Measurements from ENCODE around the gene CDC14C. TPM values are rescaled to one million over a fixed set of nuclear protein-coding genes. Genes with fewer than 3 reads are reported as not detected.
A peak's percentile ranks its signal among the peaks of the same experiment; 100 is the strongest.

The CDC14C gene
- total RNA-seq, 4 donors from 2014 or later, result not detected

GRCh38 chr7:48932126-48932910 is 8.0 kb downstream of the CDC14C start:
- WGBS, 2 donors, result 74 to 75% methylated on average over 2 of the region's 2 CpGs
- no peak overlapping the region for H3K4me3 ChIP-seq (ENCODE audit: low read depth, poor library complexity, severe bottlenecking)
- intact Hi-C loops (cut with DNase I; ENCODE audit: low total_unique reads), result no loop called here
- TF ChIP-seq POLR2A (IDR thresholded peaks at IDR 0.05), result no peak
- DNase-seq (ENCODE audit: low spot score in 2 of 2), result no peak

- intact Hi-C loops (cut with DNase I; ENCODE audit: low total_unique reads), result no loop called here
- 67 to 80% methylated on average over 3 of the region's 3 CpGs for WGBS, 2 donors
- no peak overlapping the region for H3K4me3 ChIP-seq (ENCODE audit: low read depth, poor library complexity, severe bottlenecking)
- TF ChIP-seq POLR2A (IDR thresholded peaks at IDR 0.05), result no peak
- no peak for TF ChIP-seq CTCF (IDR thresholded peaks at IDR 0.05)
- no peak for DNase-seq (ENCODE audit: low spot score in 2 of 2)
Observed at GRCh38 chr7:48933549-48934085, 9.3 kb downstream of the CDC14C start.

- H3K4me3 ChIP-seq (ENCODE audit: low read depth, poor library complexity, severe bottlenecking), result no peak overlapping the region
- 53 to 62% methylated on average over 4 of the region's 4 CpGs for WGBS, 2 donors
- DNase-seq (ENCODE audit: low spot score in 2 of 2), result peak in 1 of 2 donors; percentile 41
- intact Hi-C loops (cut with DNase I; ENCODE audit: low total_unique reads), result no loop called here
- TF ChIP-seq CTCF (IDR thresholded peaks at IDR 0.05) (no peak), POLR2A (IDR thresholded peaks at IDR 0.05) (no peak)
Observed at GRCh38 chr7:48938539-48939295, 14.4 kb downstream of the CDC14C start.

DNA sequence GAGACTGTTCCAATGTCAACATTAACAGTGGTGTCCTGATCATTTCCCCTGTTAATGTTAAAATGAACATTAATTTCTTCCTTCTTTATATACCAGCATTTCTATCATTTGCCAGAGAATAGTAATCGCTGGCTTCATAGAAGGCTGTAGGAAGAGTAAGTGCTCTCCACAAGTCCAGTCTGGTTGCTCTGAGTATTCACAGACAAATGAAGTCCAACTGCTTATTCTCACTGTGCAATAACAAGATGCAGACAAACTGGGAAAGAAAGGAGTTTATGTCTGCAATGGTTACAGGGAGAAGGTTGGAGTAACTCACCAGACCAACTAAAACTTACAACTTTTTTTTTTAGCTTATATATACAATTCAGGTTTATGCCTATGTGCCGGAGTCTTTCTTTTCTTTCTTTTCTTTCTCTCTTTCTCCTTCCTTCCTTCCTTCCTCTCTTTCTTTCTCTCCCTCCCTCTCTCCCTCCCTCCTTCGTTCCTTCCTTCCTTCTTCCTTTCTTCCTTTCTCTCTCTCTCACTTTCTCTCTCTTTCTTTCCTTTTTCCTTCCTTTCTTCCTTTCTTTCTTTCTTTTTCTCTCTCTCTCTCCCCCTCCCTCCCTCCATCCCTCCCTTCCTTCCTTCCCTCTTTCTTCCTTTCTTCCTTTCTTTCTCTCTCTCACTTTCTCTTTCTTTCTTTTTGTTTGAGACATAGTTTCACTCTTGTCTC is 19.1 kb downstream of the CDC14C start:
- no peak for TF ChIP-seq CTCF (IDR thresholded peaks at IDR 0.05)
- TF ChIP-seq POLR2A (IDR thresholded peaks at IDR 0.05), result no peak
- intact Hi-C loops (cut with DNase I; ENCODE audit: low total_unique reads), result no loop called here
- no peak for DNase-seq (ENCODE audit: low spot score in 2 of 2)
- no peak overlapping the region for H3K4me3 ChIP-seq (ENCODE audit: low read depth, poor library complexity, severe bottlenecking)
- WGBS, 2 donors, result 84 to 89% methylated on average over 3 of the region's 3 CpGs

GRCh38 chr7:48955916-48956315 is 31.6 kb downstream of the CDC14C start:
- H3K4me3 ChIP-seq (ENCODE audit: low read depth, poor library complexity, severe bottlenecking), result no peak overlapping the region
- DNase-seq (ENCODE audit: low spot score in 2 of 2), result no peak
- no peak for TF ChIP-seq POLR2A (IDR thresholded peaks at IDR 0.05)
- intact Hi-C loops (cut with DNase I; ENCODE audit: low total_unique reads), result no loop called here

DNA sequence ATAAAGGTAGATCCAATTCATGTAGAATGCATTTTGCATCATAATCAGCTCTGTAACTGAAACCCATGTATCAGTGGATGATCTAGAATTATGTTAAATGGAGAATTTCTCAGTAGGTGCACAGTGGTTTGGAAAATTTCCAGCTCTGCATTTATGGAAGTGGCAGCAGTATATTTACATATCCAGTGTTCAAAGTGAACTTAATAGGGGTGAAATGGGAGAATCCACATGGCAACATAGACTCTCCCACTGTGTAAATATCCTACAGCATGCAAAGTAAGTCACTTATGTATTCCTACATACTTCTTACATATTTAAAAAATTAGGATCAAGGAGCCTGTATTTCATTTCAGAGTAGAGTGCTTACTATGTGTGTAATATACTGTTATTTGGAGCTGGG is 35.3 kb downstream of the CDC14C start:
- intact Hi-C loops (cut with DNase I; ENCODE audit: low total_unique reads), result no loop called here
- H3K4me3 ChIP-seq (ENCODE audit: low read depth, poor library complexity, severe bottlenecking), result no peak overlapping the region
- no peak for DNase-seq (ENCODE audit: low spot score in 2 of 2)
- TF ChIP-seq POLR2A (IDR thresholded peaks at IDR 0.05), result no peak
- TF ChIP-seq CTCF (IDR thresholded peaks at IDR 0.05), result no peak
